ENCODE results near the gene MYO1H. TPM values are rescaled to one million over a fixed set of nuclear protein-coding genes. Genes with fewer than 3 reads are reported as not detected.

MYO1H gene
- total and polyA plus RNA-seq, 2 of the 8 experiments (the other 6 are each of a cell fraction or from before 2014, with no cell fraction given): 0.03 TPM; not detected in 1

DNA sequence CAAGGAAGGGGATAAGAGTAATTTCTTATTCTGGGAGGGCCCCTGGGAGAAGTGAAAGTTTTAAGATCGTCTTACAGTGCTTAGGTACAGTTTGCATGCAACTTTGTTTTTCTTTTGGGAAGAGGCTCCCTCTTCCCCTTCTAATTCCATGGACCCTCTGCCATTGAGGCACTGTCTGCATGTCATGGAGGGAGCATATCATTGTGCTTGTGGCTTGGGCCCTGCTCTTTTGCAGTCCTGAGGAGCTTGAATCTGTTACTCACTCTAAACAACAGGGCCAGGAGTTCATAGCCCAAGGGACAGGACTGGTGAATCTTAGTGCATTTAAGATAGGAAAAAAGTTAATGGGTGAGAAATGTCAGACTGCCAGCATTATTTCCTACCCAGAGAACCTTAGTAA lies 132.1 kb downstream of the MYO1H start:
- Histone ChIP-seq H4K91ac (replicated peaks; ENCODE audit: insufficient read length, low read length) (no peak overlapping the region), H3K27ac (ENCODE audit: low read depth, low read length) (no peak overlapping the region), H3K4ac (replicated peaks; ENCODE audit: insufficient read length, low read depth, low read length) (no peak overlapping the region), H4K8ac (ENCODE audit: extremely low read depth, insufficient read depth, low read length) (no peak overlapping the region), H3K18ac (ENCODE audit: extremely low read depth, low read length) (no peak overlapping the region), H3K27me3 (replicated peaks in 1 of 4; ENCODE audit: control insufficient read depth in 3 of 4, extremely low read depth in 1 of 4, insufficient read depth in 3 of 4, low read length in 3 of 4) (no peaks in the 10 kb centered on the region), H4K20me1 (replicated peaks in 1 of 2; ENCODE audit: control insufficient read depth in 1 of 2, insufficient read depth in 2 of 2, low read length in 2 of 2) (peaks cover 4 to 13% of the 10 kb centered on the region in 2 experiments), H3K4me2 (ENCODE audit: insufficient read depth in 1 of 2, low read depth in 2 of 2, low read length in 2 of 2) (no peak overlapping the region), H3K36me3 (ENCODE audit: control insufficient read depth in 2 of 4, insufficient read depth in 4 of 4, low read length in 3 of 4) (peaks cover 0 to 11% (median 5%) of the 10 kb centered on the region in 4 experiments; a peak in 4 of 8 replicates), H2AK5ac (ENCODE audit: low read depth, low read length) (no peak overlapping the region), H2AFZ (ENCODE audit: low read length) (no peak overlapping the region), H3K23me2 (ENCODE audit: low read depth, low read length) (peaks cover 11% of the 10 kb centered on the region), H3K56ac (replicated peaks; ENCODE audit: insufficient read length, low read depth, low read length) (no peak overlapping the region), H2BK120ac (replicated peaks; ENCODE audit: low read depth, low read length) (no peak overlapping the region), H3K9me3 (ENCODE audit: insufficient read depth in 2 of 2, low read depth in 1 of 2, low read length in 1 of 2) (no peaks in the 10 kb centered on the region), H3K9ac (replicated peaks in 1 of 4; ENCODE audit: extremely low read depth in 1 of 4, low read depth in 3 of 4, low read length in 3 of 4) (no peak overlapping the region), H3K79me1 (ENCODE audit: low read depth, low read length) (peaks cover 8% of the 10 kb centered on the region), H4K5ac (ENCODE audit: insufficient read length, low read depth, low read length) (no peak overlapping the region), H3K23ac (ENCODE audit: insufficient read length) (no peak overlapping the region), H2BK5ac (ENCODE audit: low read depth, low read length) (no peak overlapping the region), H3K4me3 (ENCODE audit: extremely low read depth in 1 of 4, insufficient read depth in 2 of 4, low read depth in 3 of 4, low read length in 4 of 4) (no peak overlapping the region), H3K79me2 (ENCODE audit: control insufficient read depth in 1 of 2, insufficient read depth in 2 of 2, low read length in 2 of 2) (peaks cover 22 to 38% of the 10 kb centered on the region in 2 experiments), H2BK12ac (ENCODE audit: low read depth, low read length) (no peak overlapping the region), H2BK15ac (ENCODE audit: low read length) (no peak overlapping the region), H3K14ac (ENCODE audit: insufficient read length) (no peak overlapping the region), H2BK20ac (ENCODE audit: low read length) (no peak overlapping the region), H3K4me1 (replicated peaks in 1 of 4; ENCODE audit: control insufficient read depth in 3 of 4, insufficient read depth in 4 of 4, low read length in 3 of 4) (peaks cover 0 to 10% (median 5%) of the 10 kb centered on the region in 4 experiments; a peak in 4 of 7 replicates)
- ChIA-PET CTCF (ENCODE audit: partially characterized antibody) (no interaction called here), POLR2A (ENCODE audit: partially characterized antibody) (no interaction called here)
- TF ChIP-seq GABPA (IDR thresholded peaks at IDR 0.05; ENCODE audit: borderline replicate concordance, insufficient read depth, low read length) (no peak), RXRA (IDR thresholded peaks at IDR 0.05; ENCODE audit: insufficient read depth, low read depth, low read length) (no peak), SIRT6 (IDR thresholded peaks at IDR 0.05; ENCODE audit: low read length) (no peak), RNF2 (IDR thresholded peaks at IDR 0.05; ENCODE audit: borderline replicate concordance, low read depth, low read length, missing control alignments, poor library complexity, severe bottlenecking) (no peak), ATF3 (IDR thresholded peaks at IDR 0.05; ENCODE audit: insufficient read depth, low read depth, low read length) (no peak), BRCA1 (IDR thresholded peaks at IDR 0.05; ENCODE audit: low read depth, low read length) (no peak), NRF1 (IDR thresholded peaks at IDR 0.05; ENCODE audit: low read depth, low read length) (no peak), TAF7 (optimal IDR thresholded peaks at IDR 0.05; ENCODE audit: borderline replicate concordance, low read depth, low read length) (no peak)
- WGBS, 2 experiments (ENCODE audit: extremely low coverage in 1 of 2, insufficient coverage in 1 of 2, insufficient read length in 1 of 2, insufficient replicate concordance in 2 of 2, low coverage in 1 of 2, low lambda C conversion rate in 2 of 2, missing lambda C conversion rate in 1 of 2): 76% methylated on average over 1 of the region's 1 CpG; no CpG with 5 or more reads in 1 of the 2 experiments
- FAIRE-seq (no peak), DNase-seq (ENCODE audit: low read depth in 1 of 2, low spot score in 2 of 2) (no peak)
